HepG2 (cell line): ENCODE measurements around the gene USH2A. TPM values are rescaled to one million over a fixed set of nuclear protein-coding genes. Genes with fewer than 3 reads are reported as not detected.

ENCODE experiments used
- ATAC-seq: fragments of 200-7000 bp; cut with Tn5 transposase; 3 replicates; pipeline ENCODE4 v1.9.1; 2020; ENCODE audit warnings: mild to moderate bottlenecking, moderate library complexity
- BruUV-seq: library from RNA; stranded (reverse); fragments of 400-500 nt; replicated peaks from 2 replicates; lab custom pipeline; 2021; lab: Mats Ljungman, UMichigan
- CTCF ChIA-PET: fragments of 300-600 bp; formaldehyde crosslinking; extraction: SDS; loops from one replicate; lab custom pipeline; 2021; ENCODE audit warnings: low total read pairs, inconsistent platforms, low intra/inter-chr PET ratio; lab: Yijun Ruan, JAX
- POLR2A ChIA-PET: fragments of 350-600 bp; sonication (Branson Sonifier 250); formaldehyde crosslinking; loops from one replicate; lab custom pipeline; 2020; ENCODE audit warnings: antibody characterized with exemption, inconsistent platforms; lab: Yijun Ruan, JAX
- DNase-seq: peaks from one replicate; pipeline ENCODE4 v3.0.0-alpha.2; 2015; ENCODE audit warnings: low spot score
- FAIRE-seq: peaks from 3 replicates; lab custom pipeline; 2011; peaks lifted over from hg19 to GRCh38; lab: Jason Lieb, UNC
- H2AFZ ChIP-seq: one replicate; pipeline ENCODE4 v1.6.1; 2011; ENCODE audit warnings: low read length, inconsistent platforms
- H3K27ac ChIP-seq: fragments of 300-600 bp; 3 replicates; pipeline ENCODE4 v1.8.0; 2011; ENCODE audit warnings: mixed run types, mild to moderate bottlenecking, mixed read lengths, low read length, inconsistent platforms; ENCODE audit not compliant: insufficient read depth; ENCODE audit errors: extremely low read length
- H3K27me3 ChIP-seq, 2 experiments: fragments of 200-600 bp in 1 of 2; 2 replicates in 1 of 2; 3 replicates in 1 of 2; pipeline versions ENCODE4 v1.6.0 to v1.8.0; 2011; ENCODE audit warnings: low read length in 2 of 2, mild to moderate bottlenecking in 2 of 2, moderate library complexity in 2 of 2, inconsistent platforms in 1 of 2; ENCODE audit not compliant: insufficient read depth in 2 of 2, control insufficient read depth in 1 of 2
- H3K36me3 ChIP-seq, 2 experiments: fragments of 200-600 bp in 1 of 2; replicated peaks in 1 of 2; 2 replicates in 1 of 2; 3 replicates in 1 of 2; pipeline versions ENCODE4 v1.5.1 to v1.8.0; 2011; ENCODE audit warnings: low read length in 2 of 2, inconsistent platforms in 1 of 2; ENCODE audit not compliant: insufficient read depth in 2 of 2, control insufficient read depth in 1 of 2
- H3K4me1 ChIP-seq: 2 replicates; pipeline ENCODE4 v1.5.1; 2012; ENCODE audit warnings: low read length, inconsistent platforms; ENCODE audit not compliant: insufficient read depth
- H3K4me2 ChIP-seq: 2 replicates; pipeline ENCODE4 v1.6.0; 2011; ENCODE audit warnings: low read depth, low read length, inconsistent platforms
- H3K4me3 ChIP-seq, 3 experiments: fragments of 200-600 bp in 1 of 3; sonication (generic), shearing (Covaris generic) in 1 of 3; replicated peaks in 1 of 3; 2 replicates each; pipeline ENCODE4 v1.5.1; 2011 to 2016; ENCODE audit warnings: low read length in 3 of 3, inconsistent platforms in 2 of 3, low read depth in 2 of 3, mild to moderate bottlenecking in 2 of 3, control low read depth in 1 of 3, mixed read lengths in 1 of 3; ENCODE audit not compliant: insufficient read depth in 1 of 3
- H3K79me2 ChIP-seq: one replicate; pipeline ENCODE4 v1.6.1; 2011; ENCODE audit warnings: low read length, inconsistent platforms; ENCODE audit not compliant: insufficient read depth
- H3K9ac ChIP-seq: 2 replicates; pipeline ENCODE4 v1.6.0; 2011; ENCODE audit warnings: mild to moderate bottlenecking, low read depth, low read length, inconsistent platforms; ENCODE audit not compliant: insufficient read depth
- H3K9me3 ChIP-seq: 2 replicates; pipeline ENCODE4 v1.5.1; 2012; ENCODE audit warnings: mild to moderate bottlenecking, low read length
- H4K20me1 ChIP-seq: 2 replicates; pipeline ENCODE4 v1.6.0; 2011; ENCODE audit warnings: inconsistent platforms, mild to moderate bottlenecking, low read length, moderate library complexity; ENCODE audit not compliant: insufficient read depth
- CREM ChIP-seq, 2 experiments: sonication (generic) in 1 of 2; formaldehyde crosslinking in 1 of 2; IDR thresholded peaks; 2 replicates each; pipeline versions ENCODE4 v1.4.0 to v1.6.1; 2016 to 2020; ENCODE audit warnings: antibody characterized with exemption in 1 of 2, mild to moderate bottlenecking in 1 of 2, missing genetic modification reagents in 1 of 2
- RBM22 ChIP-seq: fragments of 200-400 bp; formaldehyde crosslinking; optimal IDR thresholded peaks from 2 replicates; pipeline ENCODE3; 2017; ENCODE audit warnings: mild to moderate bottlenecking, low read length, moderate library complexity
- REXO4 ChIP-seq: sonication (generic); formaldehyde crosslinking; IDR thresholded peaks from 2 replicates; pipeline ENCODE4 v1.8.0; 2022; ENCODE audit warnings: missing genetic modification reagents, mild to moderate bottlenecking, borderline replicate concordance
- RFX3 ChIP-seq: IDR thresholded peaks from 2 replicates; pipeline ENCODE4 v1.6.1; 2016; ENCODE audit warnings: missing biosample characterization, missing genetic modification reagents
- THYN1 ChIP-seq: sonication (generic); formaldehyde crosslinking; IDR thresholded peaks from 2 replicates; pipeline ENCODE4 v1.8.1; 2023; ENCODE audit warnings: low read depth, mild to moderate bottlenecking, moderate library complexity, missing genetic modification reagents, borderline replicate concordance
- ZNF431 ChIP-seq: sonication (generic); formaldehyde crosslinking; IDR thresholded peaks from 2 replicates; pipeline ENCODE4 v1.9.0; 2022; ENCODE audit warnings: missing genetic modification reagents, low read depth, mild to moderate bottlenecking, borderline replicate concordance
- ZNF496 ChIP-seq: sonication (generic); formaldehyde crosslinking; IDR thresholded peaks from 2 replicates; pipeline ENCODE4 v1.8.1; 2023; ENCODE audit warnings: mild to moderate bottlenecking, moderate library complexity, missing genetic modification reagents; ENCODE audit not compliant: insufficient replicate concordance
- WGBS: methylation state at CpG from one replicate; pipeline ENCODE4 v1.1.6; 2017; ENCODE audit warnings: low lambda C conversion rate; 5-methylcytosine and 5-hydroxymethylcytosine counted together
- in situ Hi-C: cut with HindIII; loops from 2 replicates; pipeline ENCODE4 v1.10.0; 2017; ENCODE audit warnings: low pct_unique_long_range_greater_than_20kb; ENCODE audit not compliant: extremely low pct_ligation_motif_present
- intact Hi-C: fragments of 100-400 bp; cut with micrococcal nuclease; formaldehyde crosslinking; loops from one replicate; pipeline ENCODE4 v1.10.0; 2022; ENCODE audit not compliant: unreplicated experiment
- polyA plus RNA-seq, 8 experiments: library from polyadenylated mRNA; depleted of rRNA in 3 of 8; stranded (reverse) in 7 of 8; unstranded in 1 of 8; fragments of >200 nt; fragmentation: Illumina TruSeq in 4 of 8; extraction: Trizol in 4 of 8; gene quantifications; 2 replicates each; pipeline versions ENCODE4 v1.2.1 to v1.2.3, GENCODE V29; 2011 to 2016; ENCODE audit warnings: low read depth in 4 of 8, missing spikeins in 1 of 8, mixed read lengths in 1 of 8; ENCODE audit not compliant: insufficient read depth in 1 of 8
- total RNA-seq, 5 experiments: library from RNA; depleted of rRNA; stranded (reverse); fragments of >200 nt; fragmentation: Illumina TruSeq; extraction: Trizol; gene quantifications; 2 replicates each; pipeline ENCODE4 v1.2.3, GENCODE V29; 2016; ENCODE audit warnings: low read depth in 1 of 5
- TF ChIP-seq, protein P1 (sequence below): sonication (generic); formaldehyde crosslinking; IDR thresholded peaks from 2 replicates; pipeline ENCODE4 v1.4.0; 2020; ENCODE audit warnings: missing genetic modification reagents
- TF ChIP-seq, protein P2 (sequence below): sonication (generic); formaldehyde crosslinking; IDR thresholded peaks from 2 replicates; pipeline ENCODE4 v1.4.0; 2020; ENCODE audit warnings: missing genetic modification reagents
- TF ChIP-seq, protein P3 (sequence below): IDR thresholded peaks from 2 replicates; pipeline ENCODE4 v1.6.1; 2016; ENCODE audit warnings: missing genetic modification reagents, missing compliant biosample characterization
- TF ChIP-seq, protein P4 (sequence below): sonication (generic); formaldehyde crosslinking; IDR thresholded peaks from 2 replicates; pipeline ENCODE4 v1.4.0; 2020; ENCODE audit warnings: missing genetic modification reagents

Gene USH2A
- total and polyA plus RNA-seq, 2 of the 13 experiments (the other 11 are each of a cell fraction or from before 2014, with no cell fraction given) = 0.02 TPM; not detected in 1

DNA sequence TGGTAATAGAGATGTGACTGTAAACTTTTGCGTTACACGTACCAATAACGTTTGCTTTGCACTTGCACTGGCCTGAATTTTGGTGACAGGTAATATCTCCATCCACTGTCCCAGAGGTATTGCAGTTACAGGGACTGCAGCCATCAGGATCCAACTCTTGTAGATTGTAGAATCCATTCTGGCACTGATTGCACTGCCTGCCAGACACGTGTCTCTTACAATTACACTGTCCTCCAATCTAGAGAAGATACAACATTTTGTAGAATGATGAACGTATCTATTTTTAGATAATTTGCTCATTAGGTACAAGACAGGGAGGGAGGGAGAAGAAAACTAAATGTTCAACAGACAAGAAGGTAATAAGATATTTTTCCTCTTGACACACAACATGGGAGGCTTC lies 172.4 kb downstream of the USH2A start:
- H2AFZ ChIP-seq = no peak overlapping the region
- no peak overlapping the region for H3K4me2 ChIP-seq
- ChIA-PET POLR2A (no interaction called here), CTCF (no interaction called here)
- no peak for DNase-seq
- H3K36me3 ChIP-seq = no peaks in the 10 kb centered on the region
- H3K4me1 ChIP-seq = no peaks in the 10 kb centered on the region
- no peaks in the 10 kb centered on the region for H3K9me3 ChIP-seq
- FAIRE-seq = no peak
- H3K27me3 ChIP-seq = no peaks in the 10 kb centered on the region
- H3K79me2 ChIP-seq = no peaks in the 10 kb centered on the region
- intact Hi-C loops (no loop called here), in situ Hi-C loops (no loop called here)
- no peak overlapping the region for H3K9ac ChIP-seq
- H3K4me3 ChIP-seq = no peak overlapping the region
- H4K20me1 ChIP-seq = no peaks in the 10 kb centered on the region
- WGBS = 6% methylated on average over 5 of the region's 5 CpGs
- no TSS peak for BruUV-seq
- H3K27ac ChIP-seq = no peak overlapping the region
- ATAC-seq = no peak
- TF ChIP-seq CREM (IDR thresholded peaks at IDR 0.05) (no peak), CREM (CRISPR knock-in tag; IDR thresholded peaks at IDR 0.05) (no peak), REXO4 (no peak), RFX3 (CRISPR knock-in tag) (no peak)
- TF ChIP-seq, protein P1, sequence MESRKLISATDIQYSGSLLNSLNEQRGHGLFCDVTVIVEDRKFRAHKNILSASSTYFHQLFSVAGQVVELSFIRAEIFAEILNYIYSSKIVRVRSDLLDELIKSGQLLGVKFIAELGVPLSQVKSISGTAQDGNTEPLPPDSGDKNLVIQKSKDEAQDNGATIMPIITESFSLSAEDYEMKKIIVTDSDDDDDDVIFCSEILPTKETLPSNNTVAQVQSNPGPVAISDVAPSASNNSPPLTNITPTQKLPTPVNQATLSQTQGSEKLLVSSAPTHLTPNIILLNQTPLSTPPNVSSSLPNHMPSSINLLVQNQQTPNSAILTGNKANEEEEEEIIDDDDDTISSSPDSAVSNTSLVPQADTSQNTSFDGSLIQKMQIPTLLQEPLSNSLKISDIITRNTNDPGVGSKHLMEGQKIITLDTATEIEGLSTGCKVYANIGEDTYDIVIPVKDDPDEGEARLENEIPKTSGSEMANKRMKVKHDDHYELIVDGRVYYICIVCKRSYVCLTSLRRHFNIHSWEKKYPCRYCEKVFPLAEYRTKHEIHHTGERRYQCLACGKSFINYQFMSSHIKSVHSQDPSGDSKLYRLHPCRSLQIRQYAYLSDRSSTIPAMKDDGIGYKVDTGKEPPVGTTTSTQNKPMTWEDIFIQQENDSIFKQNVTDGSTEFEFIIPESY (CRISPR knock-in tag) = no peak
- TF ChIP-seq, protein P2, sequence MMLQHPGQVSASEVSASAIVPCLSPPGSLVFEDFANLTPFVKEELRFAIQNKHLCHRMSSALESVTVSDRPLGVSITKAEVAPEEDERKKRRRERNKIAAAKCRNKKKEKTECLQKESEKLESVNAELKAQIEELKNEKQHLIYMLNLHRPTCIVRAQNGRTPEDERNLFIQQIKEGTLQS (CRISPR knock-in tag) = no peak

DNA sequence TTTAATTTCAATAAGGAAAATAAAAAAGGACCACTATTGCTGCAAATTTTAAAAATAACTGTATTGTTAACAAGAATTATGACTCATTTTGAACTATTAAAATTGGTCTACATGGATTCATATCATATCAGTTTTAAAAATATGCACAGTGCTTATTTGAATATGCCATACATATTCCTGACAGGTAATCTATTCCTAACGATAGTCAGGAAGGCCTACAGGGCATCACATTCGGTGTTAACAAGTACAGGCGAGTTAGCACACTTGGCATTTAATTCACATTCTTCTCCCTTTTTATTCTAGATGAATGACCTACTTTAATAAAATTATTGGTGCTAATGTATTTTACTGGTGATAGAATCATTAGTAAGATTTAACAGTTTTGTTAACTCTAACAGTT lies 174.6 kb downstream of the USH2A start:
- CTCF ChIA-PET = no interaction called here
- ATAC-seq = no peak
- POLR2A ChIA-PET = no interaction called here
- TF ChIP-seq, protein P3, sequence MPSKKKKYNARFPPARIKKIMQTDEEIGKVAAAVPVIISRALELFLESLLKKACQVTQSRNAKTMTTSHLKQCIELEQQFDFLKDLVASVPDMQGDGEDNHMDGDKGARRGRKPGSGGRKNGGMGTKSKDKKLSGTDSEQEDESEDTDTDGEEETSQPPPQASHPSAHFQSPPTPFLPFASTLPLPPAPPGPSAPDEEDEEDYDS (CRISPR knock-in tag) = no peak
- no peak for TF ChIP-seq ZNF496 (CRISPR knock-in tag)
- no peak for TF ChIP-seq THYN1
- TF ChIP-seq RBM22 = no peak
- TF ChIP-seq, protein P4, sequence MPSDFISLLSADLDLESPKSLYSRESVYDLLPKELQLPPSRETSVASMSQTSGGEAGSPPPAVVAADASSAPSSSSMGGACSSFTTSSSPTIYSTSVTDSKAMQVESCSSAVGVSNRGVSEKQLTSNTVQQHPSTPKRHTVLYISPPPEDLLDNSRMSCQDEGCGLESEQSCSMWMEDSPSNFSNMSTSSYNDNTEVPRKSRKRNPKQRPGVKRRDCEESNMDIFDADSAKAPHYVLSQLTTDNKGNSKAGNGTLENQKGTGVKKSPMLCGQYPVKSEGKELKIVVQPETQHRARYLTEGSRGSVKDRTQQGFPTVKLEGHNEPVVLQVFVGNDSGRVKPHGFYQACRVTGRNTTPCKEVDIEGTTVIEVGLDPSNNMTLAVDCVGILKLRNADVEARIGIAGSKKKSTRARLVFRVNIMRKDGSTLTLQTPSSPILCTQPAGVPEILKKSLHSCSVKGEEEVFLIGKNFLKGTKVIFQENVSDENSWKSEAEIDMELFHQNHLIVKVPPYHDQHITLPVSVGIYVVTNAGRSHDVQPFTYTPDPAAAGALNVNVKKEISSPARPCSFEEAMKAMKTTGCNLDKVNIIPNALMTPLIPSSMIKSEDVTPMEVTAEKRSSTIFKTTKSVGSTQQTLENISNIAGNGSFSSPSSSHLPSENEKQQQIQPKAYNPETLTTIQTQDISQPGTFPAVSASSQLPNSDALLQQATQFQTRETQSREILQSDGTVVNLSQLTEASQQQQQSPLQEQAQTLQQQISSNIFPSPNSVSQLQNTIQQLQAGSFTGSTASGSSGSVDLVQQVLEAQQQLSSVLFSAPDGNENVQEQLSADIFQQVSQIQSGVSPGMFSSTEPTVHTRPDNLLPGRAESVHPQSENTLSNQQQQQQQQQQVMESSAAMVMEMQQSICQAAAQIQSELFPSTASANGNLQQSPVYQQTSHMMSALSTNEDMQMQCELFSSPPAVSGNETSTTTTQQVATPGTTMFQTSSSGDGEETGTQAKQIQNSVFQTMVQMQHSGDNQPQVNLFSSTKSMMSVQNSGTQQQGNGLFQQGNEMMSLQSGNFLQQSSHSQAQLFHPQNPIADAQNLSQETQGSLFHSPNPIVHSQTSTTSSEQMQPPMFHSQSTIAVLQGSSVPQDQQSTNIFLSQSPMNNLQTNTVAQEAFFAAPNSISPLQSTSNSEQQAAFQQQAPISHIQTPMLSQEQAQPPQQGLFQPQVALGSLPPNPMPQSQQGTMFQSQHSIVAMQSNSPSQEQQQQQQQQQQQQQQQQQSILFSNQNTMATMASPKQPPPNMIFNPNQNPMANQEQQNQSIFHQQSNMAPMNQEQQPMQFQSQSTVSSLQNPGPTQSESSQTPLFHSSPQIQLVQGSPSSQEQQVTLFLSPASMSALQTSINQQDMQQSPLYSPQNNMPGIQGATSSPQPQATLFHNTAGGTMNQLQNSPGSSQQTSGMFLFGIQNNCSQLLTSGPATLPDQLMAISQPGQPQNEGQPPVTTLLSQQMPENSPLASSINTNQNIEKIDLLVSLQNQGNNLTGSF (CRISPR knock-in tag) = no peak
- no peak for TF ChIP-seq ZNF431 (CRISPR knock-in tag)

More for the DNA sequence above, 174.6 kb downstream of the USH2A start:
- no peak overlapping the region for H3K27ac ChIP-seq
- no peak overlapping the region for H3K4me2 ChIP-seq
- no peaks in the 10 kb centered on the region for H3K36me3 ChIP-seq
- H3K27me3 ChIP-seq = no peaks in the 10 kb centered on the region
- BruUV-seq = no TSS peak
- FAIRE-seq (no peak), DNase-seq (no peak)
- H2AFZ ChIP-seq = no peak overlapping the region
- H3K79me2 ChIP-seq = no peaks in the 10 kb centered on the region
- intact Hi-C loops = no loop called here
- H3K4me1 ChIP-seq = no peaks in the 10 kb centered on the region
- H3K9me3 ChIP-seq = no peaks in the 10 kb centered on the region
- in situ Hi-C loops = no loop called here
- no peak overlapping the region for H3K9ac ChIP-seq
- H4K20me1 ChIP-seq = no peaks in the 10 kb centered on the region
- 2% methylated on average over 3 of the region's 3 CpGs for WGBS
- no peak overlapping the region for H3K4me3 ChIP-seq
